H1 (cell line): ENCODE results near the gene PCBP2. TPM values are rescaled to one million over a fixed set of nuclear protein-coding genes. Genes with fewer than 3 reads are reported as not detected.
A peak's percentile ranks its signal among the peaks of the same experiment; 100 is the strongest.

Experiments used
- CTCF ChIA-PET: fragments of 300-600 bp; sonication (Branson Sonifier 250); formaldehyde crosslinking; loops from one replicate; lab custom pipeline; 2021; ENCODE audit not compliant: partially characterized antibody; lab: Charles Lee
- POLR2A ChIA-PET: fragments of 300-600 bp; sonication (Branson Sonifier 250); formaldehyde crosslinking; loops from one replicate; lab custom pipeline; 2021; ENCODE audit warnings: inconsistent platforms; ENCODE audit not compliant: partially characterized antibody; lab: Charles Lee
- DNase-seq, 2 experiments: peaks; one replicate each; pipeline versions ENCODE4 v3.0.0 to v3.0.0-alpha.2; 2010 to 2022; ENCODE audit warnings: low spot score in 2 of 2, low read depth in 1 of 2, mixed read lengths in 1 of 2
- FAIRE-seq: peaks from 2 replicates; lab custom pipeline; 2011; peaks lifted over from hg19 to GRCh38; lab: Jason Lieb, UNC
- H2AFZ ChIP-seq: 2 replicates; pipeline ENCODE4 v1.8.1; 2012; ENCODE audit warnings: low read length, inconsistent platforms
- H2AK5ac ChIP-seq: 2 replicates; pipeline ENCODE4 v1.6.1; 2013; ENCODE audit warnings: low read depth, low read length
- H2BK120ac ChIP-seq: replicated peaks from 2 replicates; pipeline ENCODE3; 2013; ENCODE audit warnings: low read depth, low read length, inconsistent platforms
- H2BK12ac ChIP-seq: 2 replicates; pipeline ENCODE4 v1.6.1; 2013; ENCODE audit warnings: low read depth, low read length
- H2BK15ac ChIP-seq: 2 replicates; pipeline ENCODE4 v1.6.1; 2013; ENCODE audit warnings: low read length
- H2BK20ac ChIP-seq: 2 replicates; pipeline ENCODE4 v1.6.1; 2013; ENCODE audit warnings: low read length
- H2BK5ac ChIP-seq: 2 replicates; pipeline ENCODE4 v1.6.1; 2013; ENCODE audit warnings: low read depth, low read length
- H3K14ac ChIP-seq: 2 replicates; pipeline ENCODE4 v1.6.1; 2013; ENCODE audit warnings: inconsistent platforms; ENCODE audit not compliant: insufficient read length
- H3K18ac ChIP-seq: 2 replicates; pipeline ENCODE4 v1.6.1; 2013; ENCODE audit warnings: low read length; ENCODE audit errors: extremely low read depth
- H3K23ac ChIP-seq: 2 replicates; pipeline ENCODE4 v1.6.1; 2013; ENCODE audit warnings: inconsistent platforms; ENCODE audit not compliant: insufficient read length
- H3K23me2 ChIP-seq: 2 replicates; pipeline ENCODE4 v1.6.1; 2013; ENCODE audit warnings: low read depth, low read length
- H3K27ac ChIP-seq: 2 replicates; pipeline ENCODE4 v1.6.1; 2011; ENCODE audit warnings: low read depth, low read length, inconsistent platforms
- H3K27me3 ChIP-seq, 4 experiments: replicated peaks in 1 of 4; 1 replicate in 1 of 4; 2 replicates in 3 of 4; pipeline versions ENCODE4 v1.6.1 to v1.8.1; 2011 to 2013; ENCODE audit warnings: low read length in 3 of 4, mild to moderate bottlenecking in 3 of 4, inconsistent platforms in 2 of 4, mixed read lengths in 2 of 4, moderate library complexity in 1 of 4; ENCODE audit not compliant: control insufficient read depth in 3 of 4, insufficient read depth in 3 of 4; ENCODE audit errors: extremely low read depth in 1 of 4
- H3K36me3 ChIP-seq, 4 experiments: 2 replicates each; pipeline versions ENCODE4 v1.6.1 to v1.8.1; 2011 to 2013; ENCODE audit warnings: mild to moderate bottlenecking in 4 of 4, low read length in 3 of 4, moderate library complexity in 2 of 4, control low read depth in 1 of 4, inconsistent platforms in 1 of 4; ENCODE audit not compliant: insufficient read depth in 4 of 4, control insufficient read depth in 2 of 4
- H3K4ac ChIP-seq: replicated peaks from 2 replicates; pipeline ENCODE3; 2013; ENCODE audit warnings: low read length, low read depth, mixed read lengths, inconsistent platforms; ENCODE audit not compliant: insufficient read length
- H3K4me1 ChIP-seq, 4 experiments: replicated peaks in 1 of 4; 1 replicate in 1 of 4; 2 replicates in 3 of 4; pipeline versions ENCODE4 v1.6.1 to v1.8.1; 2011 to 2013; ENCODE audit warnings: low read length in 3 of 4, inconsistent platforms in 2 of 4, mixed read lengths in 1 of 4; ENCODE audit not compliant: insufficient read depth in 4 of 4, control insufficient read depth in 3 of 4
- H3K4me2 ChIP-seq, 2 experiments: 2 replicates each; pipeline versions ENCODE4 v1.6.1 to v1.8.1; 2011 to 2013; ENCODE audit warnings: low read depth in 2 of 2, low read length in 2 of 2, control low read depth in 1 of 2, inconsistent platforms in 1 of 2, mild to moderate bottlenecking in 1 of 2; ENCODE audit not compliant: insufficient read depth in 1 of 2
- H3K4me3 ChIP-seq, 4 experiments: fragments of 200-600, 300-600 bp in 1 of 4; sonication (generic), shearing (Covaris generic), sonication (Bioruptor Twin) in 1 of 4; 2 replicates each; pipeline versions ENCODE4 v1.5.1 to v1.8.1; 2011 to 2016; ENCODE audit warnings: low read length in 4 of 4, low read depth in 3 of 4, control low read depth in 2 of 4, inconsistent platforms in 2 of 4, mild to moderate bottlenecking in 2 of 4, mixed read lengths in 1 of 4, moderate library complexity in 1 of 4; ENCODE audit not compliant: insufficient read depth in 2 of 4; ENCODE audit errors: extremely low read depth in 1 of 4
- H3K56ac ChIP-seq: replicated peaks from 2 replicates; pipeline ENCODE3; 2013; ENCODE audit warnings: low read depth, mild to moderate bottlenecking, mixed read lengths, low read length, inconsistent platforms; ENCODE audit not compliant: insufficient read length
- H3K79me1 ChIP-seq: 2 replicates; pipeline ENCODE4 v1.6.1; 2013; ENCODE audit warnings: low read depth, low read length, control low read depth
- H3K79me2 ChIP-seq, 2 experiments: 2 replicates each; pipeline versions ENCODE4 v1.6.1 to v1.8.1; 2012 to 2013; ENCODE audit warnings: low read length in 2 of 2, mild to moderate bottlenecking in 2 of 2, inconsistent platforms in 1 of 2; ENCODE audit not compliant: insufficient read depth in 2 of 2, control insufficient read depth in 1 of 2
- H3K9ac ChIP-seq, 4 experiments: replicated peaks in 1 of 4; 1 replicate in 1 of 4; 2 replicates in 3 of 4; pipeline versions ENCODE4 v1.6.1 to v1.8.1; 2011 to 2013; ENCODE audit warnings: low read depth in 3 of 4, low read length in 3 of 4, control low read depth in 2 of 4, mild to moderate bottlenecking in 2 of 4, moderate library complexity in 2 of 4, inconsistent platforms in 1 of 4; ENCODE audit errors: extremely low read depth in 1 of 4
- H3K9me3 ChIP-seq, 2 experiments: 2 replicates each; pipeline versions ENCODE4 v1.6.1 to v1.8.1; 2012 to 2013; ENCODE audit warnings: mild to moderate bottlenecking in 2 of 2, moderate library complexity in 2 of 2, control low read depth in 1 of 2, inconsistent platforms in 1 of 2, low read depth in 1 of 2, low read length in 1 of 2, mixed read lengths in 1 of 2; ENCODE audit not compliant: insufficient read depth in 2 of 2
- H4K20me1 ChIP-seq, 2 experiments: replicated peaks in 1 of 2; 2 replicates each; pipeline versions ENCODE3 to v1.8.1; 2011 to 2013; ENCODE audit warnings: inconsistent platforms in 2 of 2, low read length in 2 of 2, mild to moderate bottlenecking in 1 of 2; ENCODE audit not compliant: insufficient read depth in 2 of 2, control insufficient read depth in 1 of 2
- H4K5ac ChIP-seq: 2 replicates; pipeline ENCODE4 v1.6.1; 2013; ENCODE audit warnings: low read length, low read depth, mixed read lengths, inconsistent platforms; ENCODE audit not compliant: insufficient read length
- H4K8ac ChIP-seq: 2 replicates; pipeline ENCODE4 v1.8.0; 2013; ENCODE audit warnings: mild to moderate bottlenecking, moderate library complexity, low read length, inconsistent platforms; ENCODE audit not compliant: insufficient read depth; ENCODE audit errors: extremely low read depth
- H4K91ac ChIP-seq: replicated peaks from 2 replicates; pipeline ENCODE3; 2013; ENCODE audit warnings: low read length, mixed read lengths, inconsistent platforms; ENCODE audit not compliant: insufficient read length
- BACH1 ChIP-seq: IDR thresholded peaks from 2 replicates; pipeline ENCODE4 v1.6.1; 2012; ENCODE audit warnings: low read length, improper control_type of control experiment
- CEBPB ChIP-seq: IDR thresholded peaks from 2 replicates; pipeline ENCODE4 v1.6.1; 2012; ENCODE audit warnings: low read depth, low read length
- CREB1 ChIP-seq: IDR thresholded peaks from 2 replicates; pipeline ENCODE4 v1.6.1; 2012; ENCODE audit warnings: inconsistent platforms
- POLR2A ChIP-seq, 2 experiments: IDR thresholded peaks; 1 replicate in 1 of 2; 2 replicates in 1 of 2; pipeline ENCODE4 v1.6.1; 2011; ENCODE audit warnings: low read depth in 2 of 2, low read length in 2 of 2, mild to moderate bottlenecking in 2 of 2; ENCODE audit errors: control extremely low read depth in 1 of 2
- POLR2AphosphoS5 ChIP-seq: IDR thresholded peaks from 2 replicates; pipeline ENCODE4 v1.6.1; 2011; ENCODE audit warnings: low read depth, low read length
- RAD21 ChIP-seq, 2 experiments: IDR thresholded peaks in 1 of 2; conservative IDR thresholded peaks in 1 of 2; 2 replicates each; pipeline ENCODE4 v1.6.1; 2011; ENCODE audit warnings: low read depth in 2 of 2, low read length in 2 of 2, improper control_type of control experiment in 1 of 2, inconsistent platforms in 1 of 2, mild to moderate bottlenecking in 1 of 2, moderate library complexity in 1 of 2
- SIX5 ChIP-seq: IDR thresholded peaks from 2 replicates; pipeline ENCODE4 v1.6.1; 2011; ENCODE audit warnings: mild to moderate bottlenecking, low read depth, low read length
- SP2 ChIP-seq: IDR thresholded peaks from 2 replicates; pipeline ENCODE4 v1.6.1; 2012; ENCODE audit warnings: mild to moderate bottlenecking, low read length, inconsistent platforms
- TAF1 ChIP-seq: IDR thresholded peaks from 2 replicates; pipeline ENCODE4 v1.6.1; 2011; ENCODE audit warnings: mild to moderate bottlenecking, low read depth, low read length
- WGBS, 2 experiments: shearing (Covaris generic) in 1 of 2; methylation state at CpG; one replicate each; pipeline versions ENCODE4 v1.1.6 to v1.1.7; 2013 to 2015; ENCODE audit warnings: low lambda C conversion rate in 2 of 2, mixed read lengths in 2 of 2, inconsistent platforms in 1 of 2, low coverage in 1 of 2, missing lambda C conversion rate in 1 of 2; ENCODE audit not compliant: insufficient replicate concordance in 2 of 2, insufficient coverage in 1 of 2, insufficient read length in 1 of 2; ENCODE audit errors: extremely low coverage in 1 of 2, missing lambda C conversion rate in 1 of 2; 5-methylcytosine and 5-hydroxymethylcytosine counted together
- polyA plus RNA-seq, 7 experiments: library from polyadenylated mRNA; depleted of rRNA in 3 of 7; stranded (reverse) in 5 of 7; unstranded in 2 of 7; fragments of >200 nt in 5 of 7; fragments of 200-250 nt in 2 of 7; gene quantifications; 1 replicate in 5 of 7; 2 replicates in 1 of 7; 4 replicates in 1 of 7; pipeline versions ENCODE4 v1.2.1 to v1.2.3, GENCODE V29; 2011 to 2013; ENCODE audit warnings: missing spikeins in 2 of 7, mixed read lengths in 2 of 7
- total RNA-seq: library from RNA; stranded (reverse); fragmentation: NEBNext Ultra II Directional; extraction: Animal tissue kit (Norgen Biotek cat#: 25700); gene quantifications from 2 replicates; pipeline ENCODE4 v1.2.1, GENCODE V29; 2021
- TF ChIP-seq, protein P1 (sequence below): IDR thresholded peaks from 2 replicates; pipeline ENCODE4 v1.6.1; 2012; ENCODE audit warnings: low read length, inconsistent platforms

The PCBP2 gene
- total and polyA plus RNA-seq, 2 of the 8 experiments (the other 6 are each of a cell fraction or from before 2014, with no cell fraction given) = 470 to 1,123 TPM

DNA sequence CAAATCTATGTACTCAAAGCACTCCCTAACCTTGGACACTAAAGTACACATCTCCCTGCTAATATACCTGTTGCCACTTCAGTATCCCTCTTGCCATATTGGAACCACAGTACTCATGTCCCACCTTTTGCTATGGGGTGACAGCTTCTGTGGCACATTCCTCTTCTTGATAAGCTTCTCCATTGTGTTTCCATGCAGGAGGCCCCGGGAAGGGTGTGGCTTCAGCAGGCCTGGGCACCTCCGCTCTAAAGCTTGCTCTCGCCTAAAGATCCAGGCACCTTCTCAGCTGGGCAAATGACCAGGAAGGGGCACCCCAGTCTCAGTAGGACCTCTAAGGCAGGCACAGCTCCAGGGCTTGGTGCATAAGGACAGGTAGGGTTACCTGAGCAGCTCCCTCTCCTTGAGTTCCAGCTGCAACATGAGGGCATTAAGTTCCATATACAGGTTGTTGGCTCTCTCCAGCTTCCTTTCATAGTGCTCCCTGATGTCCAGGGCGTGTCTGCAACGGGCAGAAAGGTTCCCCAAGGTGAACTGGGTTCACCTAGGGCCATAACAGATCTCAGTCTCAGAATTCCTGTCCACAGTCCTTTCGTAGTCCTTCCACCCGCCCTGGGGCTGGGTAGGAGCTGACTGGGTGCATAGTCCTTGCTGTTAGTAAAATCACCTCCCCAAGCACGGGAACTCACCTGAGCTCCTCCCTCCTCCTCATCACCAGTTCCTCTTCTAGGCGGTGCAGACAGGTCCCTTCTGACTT, 31.5 kb downstream of the PCBP2 start:
- no peak for DNase-seq
- H3K27me3 ChIP-seq = no peaks in the 10 kb centered on the region
- no peak overlapping the region for H3K9ac ChIP-seq
- ChIA-PET CTCF (interaction anchor here (0.8 to 9.0 kb wide), 12 partner anchors 9 to 155 kb away, joined by 3 to 105 read pairs (median 9); partner anchors contain the start of genes MAP3K12, NPFF and TARBP2), POLR2A (interaction anchor here (0.9 to 67.0 kb wide), 15 partner anchors 11 to 254 kb away, joined by 3 to 3397 read pairs (median 4); partner anchors contain the start of genes MAP3K12, MYG1, NPFF and PCBP2)
- H4K20me1 ChIP-seq = peaks cover 18 to 34% of the 10 kb centered on the region in 2 experiments
- no peaks in the 10 kb centered on the region for H3K9me3 ChIP-seq
- no peak overlapping the region for H2AFZ ChIP-seq
- no peak overlapping the region for H2BK12ac ChIP-seq
- TF ChIP-seq SP2 (no peak), CREB1 (no peak), POLR2A (IDR thresholded peaks at IDR 0.05; ENCODE audit: control extremely low read depth in 1 of 2, low read depth in 2 of 2, low read length in 2 of 2) (peak; percentile 46 to 82), POLR2AphosphoS5 (peak; percentile 81; the same call in 1 of the 2 replicates), CEBPB (no peak), BACH1 (no peak), SIX5 (no peak), RAD21 (IDR thresholded peaks at IDR 0.05 in 1 of 2, conservative IDR thresholded peaks at IDR 0.05 in 1 of 2; ENCODE audit: low read depth in 2 of 2, low read length in 2 of 2) (no peak), TAF1 (no peak)
- TF ChIP-seq, protein P1, sequence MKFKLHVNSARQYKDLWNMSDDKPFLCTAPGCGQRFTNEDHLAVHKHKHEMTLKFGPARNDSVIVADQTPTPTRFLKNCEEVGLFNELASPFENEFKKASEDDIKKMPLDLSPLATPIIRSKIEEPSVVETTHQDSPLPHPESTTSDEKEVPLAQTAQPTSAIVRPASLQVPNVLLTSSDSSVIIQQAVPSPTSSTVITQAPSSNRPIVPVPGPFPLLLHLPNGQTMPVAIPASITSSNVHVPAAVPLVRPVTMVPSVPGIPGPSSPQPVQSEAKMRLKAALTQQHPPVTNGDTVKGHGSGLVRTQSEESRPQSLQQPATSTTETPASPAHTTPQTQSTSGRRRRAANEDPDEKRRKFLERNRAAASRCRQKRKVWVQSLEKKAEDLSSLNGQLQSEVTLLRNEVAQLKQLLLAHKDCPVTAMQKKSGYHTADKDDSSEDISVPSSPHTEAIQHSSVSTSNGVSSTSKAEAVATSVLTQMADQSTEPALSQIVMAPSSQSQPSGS = peak; percentile 30; the same call in 1 of the 2 replicates
- no peak overlapping the region for H3K27ac ChIP-seq
- H3K18ac ChIP-seq = no peak overlapping the region
- H3K4me3 ChIP-seq = no peak overlapping the region
- no peak overlapping the region for H2BK120ac ChIP-seq
- no peak overlapping the region for H4K91ac ChIP-seq
- no peak for FAIRE-seq
- H3K36me3 ChIP-seq = peaks cover 17 to 72% (median 41%) of the 10 kb centered on the region in 4 experiments; a peak in 7 of 8 replicates
- no peak overlapping the region for H3K56ac ChIP-seq
- H3K4me2 ChIP-seq = no peak overlapping the region
- no peak overlapping the region for H2BK20ac ChIP-seq
- H4K8ac ChIP-seq = no peak overlapping the region
- H3K4ac ChIP-seq = no peak overlapping the region
- H3K79me2 ChIP-seq = no peaks in the 10 kb centered on the region
- H2AK5ac ChIP-seq = no peak overlapping the region
- no peak overlapping the region for H3K23ac ChIP-seq
- no peak overlapping the region for H3K14ac ChIP-seq
- no peak overlapping the region for H2BK15ac ChIP-seq
- no peak overlapping the region for H4K5ac ChIP-seq
- H3K79me1 ChIP-seq = no peaks in the 10 kb centered on the region
- WGBS, 2 experiments = 91% methylated on average over 9 of the region's 9 CpGs; no CpG with 5 or more reads in 1 of the 2 experiments
- no peak overlapping the region; the same call in 1 of the 2 replicates for H2BK5ac ChIP-seq
- H3K4me1 ChIP-seq = peaks cover 0 to 5% (median 1%) of the 10 kb centered on the region in 4 experiments; a peak in 3 of 7 replicates
- H3K23me2 ChIP-seq = no peaks in the 10 kb centered on the region
